SK-N-SH (cell line): ENCODE measurements around the gene ZNF891. TPM values are rescaled to one million over a fixed set of nuclear protein-coding genes. Genes with fewer than 3 reads are reported as not detected.

ENCODE experiments used
- CTCF ChIA-PET: fragments of 300-600, 350-600 bp; formaldehyde crosslinking; extraction: SDS; loops from one replicate; lab custom pipeline; 2021; lab: Yijun Ruan, JAX
- POLR2A ChIA-PET: fragments of 350-600 bp; sonication (Branson Sonifier 250); formaldehyde crosslinking; extraction: SDS; loops from one replicate; lab custom pipeline; 2020; ENCODE audit warnings: antibody characterized with exemption, inconsistent platforms; lab: Yijun Ruan, JAX
- DNase-seq: peaks from one replicate; pipeline ENCODE4 v3.0.0; 2012
- H2AFZ ChIP-seq: fragments of 200-600 bp; sonication (generic); 2 replicates; pipeline ENCODE4 v1.8.1; 2016; ENCODE audit warnings: antibody characterized with exemption, mild to moderate bottlenecking, low read depth
- H3F3A ChIP-seq: fragments of 200-600 bp; sonication (generic); replicated peaks from 2 replicates; pipeline ENCODE3; 2016; ENCODE audit warnings: antibody characterized with exemption, mild to moderate bottlenecking; ENCODE audit not compliant: insufficient read depth
- H3K27ac ChIP-seq, 2 experiments: fragments of 200-500 bp in 1 of 2; fragments of 200-600 bp in 1 of 2; sonication (Bioruptor generic) in 1 of 2; sonication (generic), shearing (Covaris generic) in 1 of 2; 2 replicates each; pipeline versions ENCODE4 v1.5.1 to v1.6.1; 2014 to 2016; ENCODE audit warnings: low read depth in 2 of 2, inconsistent platforms in 1 of 2, low read length in 1 of 2, mild to moderate bottlenecking in 1 of 2, mixed read lengths in 1 of 2
- H3K27me3 ChIP-seq: fragments of 200-600 bp; sonication (generic), shearing (Covaris generic); 2 replicates; pipeline ENCODE4 v1.6.1; 2016; ENCODE audit warnings: mixed run types; ENCODE audit not compliant: insufficient read depth
- H3K36me3 ChIP-seq, 2 experiments: fragments of 200-500 bp in 1 of 2; fragments of 200-600 bp in 1 of 2; sonication (Bioruptor generic) in 1 of 2; sonication (generic) in 1 of 2; replicated peaks in 1 of 2; 2 replicates each; pipeline versions ENCODE3 to v1.5.1; 2014 to 2016; ENCODE audit warnings: low read length in 1 of 2, mild to moderate bottlenecking in 1 of 2; ENCODE audit not compliant: insufficient read depth in 2 of 2, control insufficient read depth in 1 of 2
- H3K4me1 ChIP-seq, 2 experiments: fragments of 200-500 bp in 1 of 2; fragments of 200-600 bp in 1 of 2; sonication (Bioruptor generic) in 1 of 2; sonication (generic), shearing (Covaris generic) in 1 of 2; 2 replicates each; pipeline versions ENCODE4 v1.5.1 to v1.6.1; 2014 to 2016; ENCODE audit warnings: low read depth in 1 of 2, low read length in 1 of 2, mixed run types in 1 of 2; ENCODE audit not compliant: insufficient read depth in 2 of 2, control insufficient read depth in 1 of 2
- H3K4me2 ChIP-seq: fragments of 200-600 bp; sonication (generic), shearing (Covaris generic); 2 replicates; pipeline ENCODE4 v1.6.1; 2017; ENCODE audit warnings: mixed run types
- H3K4me3 ChIP-seq, 2 experiments: fragments of 200-500 bp in 1 of 2; fragments of 200-600 bp in 1 of 2; sonication (Bioruptor generic) in 1 of 2; sonication (generic), shearing (Covaris generic) in 1 of 2; 2 replicates each; pipeline versions ENCODE4 v1.5.1 to v1.8.1; 2014 to 2016; ENCODE audit warnings: low read depth in 2 of 2, inconsistent platforms in 1 of 2, low read length in 1 of 2, mild to moderate bottlenecking in 1 of 2, mixed read lengths in 1 of 2, moderate library complexity in 1 of 2
- H3K79me2 ChIP-seq: fragments of 200-600 bp; sonication (generic); 2 replicates; pipeline ENCODE4 v1.8.1; 2017; ENCODE audit warnings: mild to moderate bottlenecking; ENCODE audit not compliant: insufficient read depth
- H3K9ac ChIP-seq: fragments of 200-600 bp; sonication (generic); 2 replicates; pipeline ENCODE4 v1.6.1; 2017; ENCODE audit warnings: mixed run types
- H3K9me2 ChIP-seq: fragments of 200-600 bp; sonication (generic); 2 replicates; pipeline ENCODE4 v1.6.1; 2017; ENCODE audit warnings: mixed run types
- H3K9me3 ChIP-seq: fragments of 200-600 bp; sonication (generic); 2 replicates; pipeline ENCODE4 v1.6.1; 2017; ENCODE audit warnings: mixed run types, mild to moderate bottlenecking, moderate library complexity
- H4K20me1 ChIP-seq: fragments of 200-600 bp; sonication (generic); 2 replicates; pipeline ENCODE4 v1.6.1; 2017; ENCODE audit warnings: mild to moderate bottlenecking, mixed run types; ENCODE audit not compliant: insufficient read depth
- CHD2 ChIP-seq: fragments of 150-350 bp; IDR thresholded peaks from 2 replicates; pipeline ENCODE4 v1.6.1; 2018; ENCODE audit warnings: low read length; ENCODE audit not compliant: partially characterized antibody
- ELF1 ChIP-seq: IDR thresholded peaks from 2 replicates; pipeline ENCODE4 v1.4.0; 2012
- FOXJ3 ChIP-seq: sonication (generic); formaldehyde crosslinking; IDR thresholded peaks from 2 replicates; pipeline ENCODE4 v1.5.1; 2020; ENCODE audit warnings: mild to moderate bottlenecking, missing genetic modification reagents
- FOXM1 ChIP-seq: IDR thresholded peaks from 2 replicates; pipeline ENCODE4 v1.4.0; 2012; ENCODE audit warnings: low read depth, mild to moderate bottlenecking
- GABPA ChIP-seq: IDR thresholded peaks from 2 replicates; pipeline ENCODE4 v1.4.0; 2012; ENCODE audit warnings: low read depth, mild to moderate bottlenecking
- GATA2 ChIP-seq: sonication (generic); formaldehyde crosslinking; IDR thresholded peaks from 2 replicates; pipeline ENCODE4 v1.5.0; 2020; ENCODE audit warnings: mild to moderate bottlenecking, missing genetic modification reagents
- MEF2A ChIP-seq: IDR thresholded peaks from 2 replicates; pipeline ENCODE4 v1.4.0; 2012; ENCODE audit warnings: low read depth, borderline replicate concordance
- MXI1 ChIP-seq: IDR thresholded peaks from 2 replicates; pipeline ENCODE4 v1.6.1; 2012; ENCODE audit warnings: mild to moderate bottlenecking, low read depth, low read length, improper control_type of control experiment
- NFIC ChIP-seq: IDR thresholded peaks from 2 replicates; pipeline ENCODE4 v1.4.0; 2012; ENCODE audit warnings: borderline replicate concordance
- NRF1 ChIP-seq: IDR thresholded peaks from 2 replicates; pipeline ENCODE4 v1.6.1; 2012; ENCODE audit warnings: low read depth, mild to moderate bottlenecking, low read length
- POLR2AphosphoS5 ChIP-seq: IDR thresholded peaks from 2 replicates; pipeline ENCODE4 v1.6.1; 2012; ENCODE audit warnings: low read depth, low read length
- SMC3 ChIP-seq: IDR thresholded peaks from 2 replicates; pipeline ENCODE4 v1.6.1; 2012; ENCODE audit warnings: low read depth, low read length, improper control_type of control experiment
- TAF1 ChIP-seq: IDR thresholded peaks from 2 replicates; pipeline ENCODE4 v1.6.1; 2012; ENCODE audit warnings: low read depth, mild to moderate bottlenecking, low read length, moderate library complexity, borderline replicate concordance
- TEAD4 ChIP-seq: IDR thresholded peaks from 2 replicates; pipeline ENCODE4 v1.4.0; 2012; ENCODE audit warnings: mild to moderate bottlenecking, borderline replicate concordance; ENCODE audit not compliant: insufficient read depth
- YY1 ChIP-seq: IDR thresholded peaks from 2 replicates; pipeline ENCODE4 v1.4.0; 2012; ENCODE audit warnings: low read depth, mild to moderate bottlenecking
- WGBS: methylation state at CpG from one replicate; pipeline ENCODE4 v1.1.6; 2017; ENCODE audit warnings: low lambda C conversion rate; 5-methylcytosine and 5-hydroxymethylcytosine counted together
- polyA plus RNA-seq, 3 experiments: library from polyadenylated mRNA; depleted of rRNA; stranded (reverse); fragments of >200 nt; gene quantifications; 2 replicates each; pipeline ENCODE4 v1.2.3, GENCODE V29; 2012
- TF ChIP-seq, protein P1 (sequence below): IDR thresholded peaks from 2 replicates; pipeline ENCODE4 v1.4.0; 2012; ENCODE audit warnings: low read depth, borderline replicate concordance
- TF ChIP-seq, protein P2 (sequence below): fragments of 150-350 bp; IDR thresholded peaks from 2 replicates; pipeline ENCODE4 v1.6.1; 2016; ENCODE audit warnings: mild to moderate bottlenecking, low read depth, low read length
- TF ChIP-seq, protein P3 (sequence below): IDR thresholded peaks from 2 replicates; pipeline ENCODE4 v1.4.0; 2012; ENCODE audit warnings: low read depth, borderline replicate concordance

The ZNF891 gene
- polyA plus RNA-seq, 1 of the 3 experiments (the other 2 are of a cell fraction) = 0.33 TPM

DNA sequence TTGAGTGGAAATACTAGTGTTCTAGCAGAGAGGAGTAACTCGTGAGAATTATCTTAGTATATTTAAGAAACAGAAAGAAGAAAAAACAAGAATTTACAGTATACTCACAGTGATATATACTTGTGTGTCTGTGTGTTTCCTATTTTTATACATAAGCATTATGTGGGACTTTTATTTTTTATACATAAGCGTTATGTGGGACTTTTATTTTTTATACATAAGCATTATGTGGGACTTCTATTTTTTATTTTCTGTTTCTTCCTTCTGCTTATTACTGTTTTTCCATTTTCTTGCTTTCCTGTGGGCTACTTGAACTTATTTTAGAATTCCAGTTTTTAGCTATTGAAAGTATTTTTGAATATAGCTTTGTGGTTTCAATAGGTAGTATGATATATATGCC lies 56.2 kb downstream of the ZNF891 start:
- no peaks in the 10 kb centered on the region for H3F3A ChIP-seq
- H3K4me2 ChIP-seq = no peak overlapping the region
- TF ChIP-seq TAF1 = no peak
- no peak for TF ChIP-seq FOXM1
- no peak for TF ChIP-seq FOXJ3
- TF ChIP-seq NFIC = no peak
- no peak for TF ChIP-seq NRF1
- no peak for TF ChIP-seq GATA2 (CRISPR knock-in tag)
- TF ChIP-seq, protein P1, sequence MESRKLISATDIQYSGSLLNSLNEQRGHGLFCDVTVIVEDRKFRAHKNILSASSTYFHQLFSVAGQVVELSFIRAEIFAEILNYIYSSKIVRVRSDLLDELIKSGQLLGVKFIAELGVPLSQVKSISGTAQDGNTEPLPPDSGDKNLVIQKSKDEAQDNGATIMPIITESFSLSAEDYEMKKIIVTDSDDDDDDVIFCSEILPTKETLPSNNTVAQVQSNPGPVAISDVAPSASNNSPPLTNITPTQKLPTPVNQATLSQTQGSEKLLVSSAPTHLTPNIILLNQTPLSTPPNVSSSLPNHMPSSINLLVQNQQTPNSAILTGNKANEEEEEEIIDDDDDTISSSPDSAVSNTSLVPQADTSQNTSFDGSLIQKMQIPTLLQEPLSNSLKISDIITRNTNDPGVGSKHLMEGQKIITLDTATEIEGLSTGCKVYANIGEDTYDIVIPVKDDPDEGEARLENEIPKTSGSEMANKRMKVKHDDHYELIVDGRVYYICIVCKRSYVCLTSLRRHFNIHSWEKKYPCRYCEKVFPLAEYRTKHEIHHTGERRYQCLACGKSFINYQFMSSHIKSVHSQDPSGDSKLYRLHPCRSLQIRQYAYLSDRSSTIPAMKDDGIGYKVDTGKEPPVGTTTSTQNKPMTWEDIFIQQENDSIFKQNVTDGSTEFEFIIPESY = no peak
- no peak for TF ChIP-seq CHD2
- TF ChIP-seq ELF1 = no peak
- TF ChIP-seq MXI1 = no peak
- TF ChIP-seq TEAD4 = no peak
- TF ChIP-seq, protein P2, sequence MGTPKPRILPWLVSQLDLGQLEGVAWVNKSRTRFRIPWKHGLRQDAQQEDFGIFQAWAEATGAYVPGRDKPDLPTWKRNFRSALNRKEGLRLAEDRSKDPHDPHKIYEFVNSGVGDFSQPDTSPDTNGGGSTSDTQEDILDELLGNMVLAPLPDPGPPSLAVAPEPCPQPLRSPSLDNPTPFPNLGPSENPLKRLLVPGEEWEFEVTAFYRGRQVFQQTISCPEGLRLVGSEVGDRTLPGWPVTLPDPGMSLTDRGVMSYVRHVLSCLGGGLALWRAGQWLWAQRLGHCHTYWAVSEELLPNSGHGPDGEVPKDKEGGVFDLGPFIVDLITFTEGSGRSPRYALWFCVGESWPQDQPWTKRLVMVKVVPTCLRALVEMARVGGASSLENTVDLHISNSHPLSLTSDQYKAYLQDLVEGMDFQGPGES = no peak
- TF ChIP-seq SMC3 = no peak
- no peak for TF ChIP-seq YY1
- TF ChIP-seq, protein P3, sequence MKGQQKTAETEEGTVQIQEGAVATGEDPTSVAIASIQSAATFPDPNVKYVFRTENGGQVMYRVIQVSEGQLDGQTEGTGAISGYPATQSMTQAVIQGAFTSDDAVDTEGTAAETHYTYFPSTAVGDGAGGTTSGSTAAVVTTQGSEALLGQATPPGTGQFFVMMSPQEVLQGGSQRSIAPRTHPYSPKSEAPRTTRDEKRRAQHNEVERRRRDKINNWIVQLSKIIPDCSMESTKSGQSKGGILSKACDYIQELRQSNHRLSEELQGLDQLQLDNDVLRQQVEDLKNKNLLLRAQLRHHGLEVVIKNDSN = no peak
- TF ChIP-seq MEF2A = no peak
- TF ChIP-seq POLR2AphosphoS5 = no peak
- TF ChIP-seq GABPA = no peak
- no peaks in the 10 kb centered on the region for H3K9me2 ChIP-seq
- no peaks in the 10 kb centered on the region for H3K27me3 ChIP-seq
- WGBS = 9% methylated on average over 2 of the region's 2 CpGs
- H3K79me2 ChIP-seq = no peaks in the 10 kb centered on the region
- ChIA-PET POLR2A (no interaction called here), CTCF (no interaction called here)
- no peak overlapping the region for H3K9ac ChIP-seq
- peaks cover 10% of the 10 kb centered on the region; the same call in 1 of the 2 replicates for H3K9me3 ChIP-seq
- no peak overlapping the region for H3K27ac ChIP-seq
- H3K4me1 ChIP-seq = no peaks in the 10 kb centered on the region
- no peaks in the 10 kb centered on the region for H3K36me3 ChIP-seq
- H4K20me1 ChIP-seq = no peaks in the 10 kb centered on the region
- no peak overlapping the region for H2AFZ ChIP-seq
- no peak for DNase-seq
- H3K4me3 ChIP-seq = no peak overlapping the region
